HG03432 (cell line): Measurements from ENCODE around the gene CRACDL.

Source experiments
- ATAC-seq: cut with Tn5 transposase; IDR thresholded peaks from one replicate; pipeline ENCODE4 v1.9.1; 2021; ENCODE audit warnings: mild to moderate bottlenecking, moderate library complexity; ENCODE audit not compliant: unreplicated experiment

The CRACDL gene

GRCh38 chr2:98826856-98827255 is 109.2 kb downstream of the CRACDL start:
- no peak for ATAC-seq

- ATAC-seq, result no peak
These were observed 110.2 kb downstream of the CRACDL start for GRCh38 chr2:98825858-98826257.

DNA sequence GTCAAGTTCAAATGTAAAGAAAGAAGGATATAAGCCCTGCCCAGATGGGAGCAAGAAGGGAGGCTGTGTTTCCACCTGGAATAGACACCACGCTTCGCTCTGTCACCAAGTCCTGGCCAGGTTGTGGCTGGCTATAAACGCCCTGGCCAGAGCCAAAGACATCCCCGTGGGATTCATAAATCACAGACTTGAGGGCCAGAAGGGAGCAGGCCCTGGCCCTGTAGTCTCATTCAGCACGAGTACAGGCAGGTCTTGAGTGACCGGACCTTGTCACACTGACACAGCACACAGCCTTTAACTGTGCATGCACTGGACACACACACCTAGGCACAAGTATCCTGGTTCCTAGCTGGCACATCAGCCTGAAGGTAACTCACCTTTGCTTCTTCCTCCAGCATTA is 110.6 kb downstream of the CRACDL start:
- ATAC-seq, result no peak

- ATAC-seq, result no peak
These were observed 111.0 kb downstream of the CRACDL start for GRCh38 chr2:98825020-98825350.

GRCh38 chr2:98824256-98825019 is 111.6 kb downstream of the CRACDL start:
- no peak for ATAC-seq

GRCh38 chr2:98823196-98824170 is 112.5 kb downstream of the CRACDL start:
- no peak for ATAC-seq

DNA sequence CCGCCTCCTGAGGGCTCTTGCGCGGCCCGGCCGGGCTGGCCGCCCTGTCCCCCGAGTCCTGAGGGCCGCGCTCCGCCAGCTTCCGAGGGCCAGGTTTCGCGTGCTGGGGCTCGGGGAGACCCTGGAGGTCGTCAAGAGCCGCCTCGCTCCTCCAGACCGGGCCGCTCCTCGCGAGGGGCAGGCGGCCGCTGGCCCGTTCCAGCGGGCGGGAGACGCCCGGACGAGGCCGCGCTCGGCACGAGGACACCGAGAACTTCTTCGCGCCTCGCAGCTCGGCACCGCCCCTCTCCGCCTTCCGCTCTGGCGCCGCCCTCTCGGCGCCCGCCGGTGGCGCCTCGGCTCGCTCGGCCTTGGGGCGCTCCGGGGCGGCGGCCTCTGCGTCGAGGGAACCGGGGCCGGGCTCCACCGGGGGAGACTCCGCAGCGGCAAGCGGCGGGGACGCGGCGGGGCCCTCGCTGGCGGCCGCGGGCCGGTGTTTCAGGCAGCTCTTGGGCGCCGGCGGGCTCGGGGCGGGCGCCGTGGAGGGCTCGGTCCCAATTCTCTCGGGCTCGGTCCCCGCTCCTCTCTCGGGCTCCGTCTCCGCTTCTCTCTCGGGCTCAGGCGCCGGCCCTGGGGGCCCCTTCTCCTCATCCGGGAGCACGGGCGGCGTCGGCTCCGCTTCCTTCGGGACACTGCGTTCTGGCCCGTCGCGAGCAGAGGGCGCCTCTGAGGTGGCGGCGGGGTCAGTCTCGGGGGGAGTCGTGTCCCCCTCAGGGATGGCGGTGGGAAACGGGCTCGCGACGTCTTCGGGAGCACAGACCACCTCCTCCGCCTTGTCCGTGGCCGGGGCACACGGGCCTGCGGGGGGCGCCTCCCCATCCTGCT is 113.5 kb downstream of the CRACDL start:
- no peak for ATAC-seq

DNA sequence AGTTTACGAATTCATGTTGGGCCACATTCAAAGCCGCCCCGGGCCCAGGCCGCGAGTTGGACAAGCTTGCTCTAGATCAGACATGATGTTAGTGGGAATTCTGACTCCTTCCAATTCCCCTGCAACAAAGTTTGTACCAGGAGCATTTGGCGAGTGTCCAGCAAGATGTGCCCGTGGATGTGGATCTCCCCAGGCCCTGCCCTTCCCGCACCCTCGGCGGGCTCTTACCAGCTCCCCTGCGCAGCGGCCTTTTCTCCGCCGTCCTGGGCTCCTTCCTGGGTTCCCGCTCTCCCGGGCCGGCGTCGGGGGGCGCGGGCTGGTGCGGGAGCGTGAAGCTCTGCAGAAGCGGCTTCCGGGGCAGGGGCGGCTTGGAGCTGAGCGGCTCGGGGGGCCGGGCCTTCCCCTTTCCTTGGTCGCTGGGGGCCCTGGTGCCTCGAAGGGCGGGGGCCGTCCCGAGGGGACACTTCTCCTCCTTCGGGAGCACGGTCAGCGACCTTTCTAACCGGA is 114.3 kb downstream of the CRACDL start:
- ATAC-seq, result no peak

DNA sequence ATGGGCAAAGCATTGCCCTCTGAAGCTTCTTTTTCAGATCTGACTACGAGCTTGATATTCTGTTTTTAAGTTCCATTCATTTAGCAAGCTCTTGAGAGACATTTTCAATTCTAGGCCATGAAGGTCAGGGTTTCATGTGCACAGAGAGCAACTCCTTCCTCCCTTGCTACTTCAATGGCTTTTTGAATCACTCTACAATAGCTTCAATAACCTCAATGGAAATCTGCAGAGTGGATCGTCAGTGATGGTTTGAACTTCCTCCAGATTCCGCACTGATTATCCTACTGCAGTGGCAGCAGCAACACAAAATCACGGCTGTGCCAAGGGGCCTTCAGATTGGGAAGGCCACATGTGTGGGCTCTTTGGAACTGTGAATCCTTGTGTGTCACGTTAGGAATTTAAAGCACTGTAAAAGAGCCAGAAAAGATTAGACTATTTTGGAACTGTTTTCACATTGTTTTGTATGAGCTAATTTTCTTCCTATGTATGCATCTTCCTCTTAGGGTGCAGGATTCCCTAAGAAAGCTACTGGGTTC is 116.7 kb downstream of the CRACDL start:
- ATAC-seq, result no peak

DNA sequence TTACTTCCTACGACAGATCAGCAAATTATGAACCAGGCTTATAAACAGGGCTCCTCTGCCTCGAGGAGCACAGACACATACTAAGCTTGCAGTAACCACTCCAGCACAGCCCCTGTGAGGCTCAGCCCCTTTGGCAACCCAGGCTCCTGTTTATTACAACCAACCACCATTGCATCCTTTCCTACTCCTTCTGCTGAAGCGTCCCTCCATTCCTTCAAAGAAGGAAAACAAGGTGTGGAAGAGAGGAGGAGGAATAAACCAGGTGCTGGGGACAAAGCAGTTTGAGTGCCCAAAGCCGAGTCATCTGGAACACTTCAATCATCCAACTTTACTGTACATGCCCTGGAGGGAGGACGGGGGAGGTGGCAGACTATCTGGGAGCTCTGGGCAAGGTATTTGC is 117.9 kb downstream of the CRACDL start:
- ATAC-seq, result no peak

DNA sequence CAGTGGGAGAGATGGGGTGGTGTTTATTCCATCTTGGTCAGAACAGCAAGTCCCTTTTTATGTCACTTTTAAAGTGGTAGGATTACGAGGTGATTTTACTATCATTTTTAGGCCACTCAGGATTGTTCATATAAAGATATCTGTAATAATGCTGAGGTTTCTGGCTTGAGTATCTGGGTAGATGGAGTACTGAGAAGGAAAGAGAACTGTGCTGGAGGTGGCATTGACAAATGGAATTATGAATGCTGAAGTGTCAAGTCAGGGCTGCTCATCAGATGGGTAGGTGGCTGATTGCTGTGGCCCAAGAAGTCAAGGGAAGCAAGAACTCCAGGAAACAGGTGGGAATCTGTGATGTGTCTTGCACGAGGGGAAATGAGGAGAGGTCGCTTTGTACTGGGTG is 119.7 kb downstream of the CRACDL start:
- no peak for ATAC-seq

DNA sequence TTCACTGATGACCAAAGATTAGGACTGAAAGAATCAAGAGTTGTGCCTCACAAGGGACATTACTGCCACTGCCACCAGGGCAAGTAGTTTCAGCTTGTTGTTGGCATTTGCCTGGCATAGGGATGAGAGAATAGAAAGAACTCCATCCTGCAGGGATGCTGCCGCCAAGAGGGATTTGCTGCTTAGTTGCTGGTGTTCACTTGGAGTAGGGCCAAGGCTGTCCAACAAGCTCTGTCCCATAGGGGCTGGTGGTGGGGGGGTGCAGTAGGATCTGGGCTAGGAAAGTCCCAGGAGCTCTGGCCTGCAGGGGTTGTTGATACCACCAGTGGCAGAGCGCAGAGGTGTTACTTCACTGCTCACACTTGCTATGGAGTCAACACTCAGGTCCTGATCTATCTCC is 120.2 kb downstream of the CRACDL start:
- ATAC-seq, result no peak

DNA sequence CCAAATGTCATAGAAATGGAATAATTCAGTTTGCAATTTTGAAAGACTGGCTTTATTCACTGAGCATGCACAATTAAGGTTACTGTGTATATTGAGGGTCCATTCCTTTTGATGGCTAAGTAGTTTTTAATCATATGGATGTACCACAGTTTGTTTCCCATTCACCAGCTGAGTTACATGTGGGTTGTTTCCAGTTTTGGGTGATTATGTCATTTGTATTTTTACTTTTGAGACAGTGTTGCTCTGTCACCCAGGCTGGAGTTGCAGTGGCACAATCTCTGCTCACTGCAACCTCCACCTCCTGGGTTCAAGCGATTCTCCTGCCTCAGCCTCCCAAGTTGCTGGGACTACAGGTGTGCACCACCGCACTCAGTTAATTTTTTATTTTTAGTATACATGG is 124.3 kb downstream of the CRACDL start:
- ATAC-seq, result no peak

DNA sequence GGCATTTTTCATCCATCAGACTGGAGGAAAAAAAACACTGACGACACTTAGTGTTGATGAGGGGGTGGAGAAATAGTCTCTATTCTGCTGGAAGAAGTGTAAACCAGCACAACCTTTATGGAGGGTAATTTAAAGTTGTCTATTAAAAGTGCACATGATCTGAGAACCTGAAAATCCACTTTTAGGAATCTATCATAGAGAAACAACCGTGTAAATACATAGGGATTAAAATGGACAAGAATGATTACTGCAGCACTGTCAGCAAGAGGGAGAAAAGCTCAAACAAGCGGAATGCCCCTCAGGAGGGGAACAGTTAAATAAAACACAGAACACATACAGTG is 125.5 kb downstream of the CRACDL start:
- no peak for ATAC-seq

- no peak for ATAC-seq
These were observed 126.0 kb downstream of the CRACDL start for GRCh38 chr2:98809878-98810587.

GRCh38 chr2:98809116-98809515 is 126.9 kb downstream of the CRACDL start:
- ATAC-seq, result no peak

GRCh38 chr2:98808546-98808945 is 127.5 kb downstream of the CRACDL start:
- ATAC-seq, result no peak

DNA sequence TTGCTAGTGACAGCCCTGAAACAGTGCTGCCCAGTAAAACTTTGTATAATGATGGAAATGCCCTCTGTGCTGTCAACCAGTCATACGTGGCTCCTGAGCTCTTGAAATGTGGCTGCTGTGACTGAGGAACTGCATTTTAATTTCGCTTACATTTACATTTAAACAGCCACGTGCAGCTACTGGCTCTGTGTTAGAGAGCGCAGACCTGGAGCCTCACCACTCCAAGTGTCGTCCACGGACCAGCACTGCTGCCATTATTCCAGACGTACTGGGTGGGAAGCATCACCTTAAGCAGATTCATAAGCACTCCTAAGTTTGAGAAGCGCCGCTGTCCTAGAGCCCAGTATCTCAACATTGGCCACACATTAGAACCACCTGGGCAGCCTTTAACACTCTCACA is 128.1 kb downstream of the CRACDL start:
- no peak for ATAC-seq

DNA sequence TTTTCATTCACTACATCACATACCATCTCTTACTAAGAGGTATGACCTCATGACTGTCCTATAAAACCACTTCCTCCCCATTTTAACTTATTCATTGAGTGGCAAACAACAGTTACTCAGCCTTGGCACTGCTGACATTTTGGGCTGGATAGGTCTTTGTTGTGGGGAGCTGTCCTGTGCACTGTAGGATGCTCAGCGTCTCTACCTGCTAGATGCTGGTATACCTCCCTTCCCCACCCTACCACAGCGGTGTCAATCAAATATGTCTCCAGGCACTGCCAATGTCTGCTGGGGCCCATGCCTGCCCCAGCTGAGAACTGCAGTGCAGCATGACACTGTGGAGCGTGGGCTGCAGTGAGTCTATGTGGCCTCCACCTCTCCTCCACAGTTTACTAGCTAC is 128.8 kb downstream of the CRACDL start:
- ATAC-seq, result no peak

DNA sequence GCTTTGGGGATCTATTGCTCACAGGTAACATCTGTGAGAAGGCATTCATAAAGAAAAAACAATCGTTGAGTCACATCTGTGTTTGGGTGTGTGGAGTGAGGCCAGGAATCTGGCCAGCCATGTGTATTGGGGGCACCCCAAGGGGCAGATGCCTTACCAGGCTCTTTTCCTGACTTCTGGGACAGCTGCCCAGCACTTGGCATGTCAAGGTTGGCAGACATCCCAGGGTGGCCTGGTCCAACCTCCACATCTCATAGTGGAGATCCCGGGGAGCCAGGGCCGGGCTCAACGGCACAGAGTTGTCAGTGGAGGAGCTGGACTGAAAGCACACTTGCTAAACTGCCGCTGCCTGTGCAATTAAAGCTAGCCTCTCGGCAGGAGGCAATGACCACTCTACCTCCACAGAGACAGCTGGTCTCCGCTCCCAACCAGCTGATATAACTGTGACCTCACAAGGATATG is 129.8 kb downstream of the CRACDL start:
- no peak for ATAC-seq
